Endothelial cell of umbilical vein (primary cell): ENCODE results near the gene MED15. TPM values are rescaled to one million over a fixed set of nuclear protein-coding genes. Genes with fewer than 3 reads are reported as not detected.

Experiments
- BruUV-seq: library from RNA; stranded (reverse); fragments of 400-500 nt; replicated peaks from 2 replicates; lab custom pipeline; 2021; lab: Mats Ljungman, UMichigan
- CTCF ChIA-PET: fragments of 300-600, 350-600 bp; sonication (Branson Sonifier 250); formaldehyde crosslinking; loops from one replicate; lab custom pipeline; 2021; ENCODE audit warnings: antibody characterized with exemption, inconsistent platforms; lab: Charles Lee
- POLR2A ChIA-PET: fragments of 300-600, 350-600 bp; sonication (Branson Sonifier 250); formaldehyde crosslinking; loops from one replicate; lab custom pipeline; 2021; ENCODE audit warnings: antibody characterized with exemption, inconsistent platforms; lab: Charles Lee
- DNase-seq: peaks from one replicate; pipeline ENCODE4 v3.0.0-alpha.2; 2011; ENCODE audit warnings: low read depth, low spot score
- FAIRE-seq: peaks from 2 replicates; lab custom pipeline; 2011; peaks lifted over from hg19 to GRCh38; lab: Jason Lieb, UNC
- H2AFZ ChIP-seq: 2 replicates; pipeline ENCODE4 v1.6.0; 2012; ENCODE audit warnings: low read depth, low read length, control low read depth, inconsistent platforms
- H3K27ac ChIP-seq: 2 replicates; pipeline ENCODE4 v1.5.1; 2011; ENCODE audit warnings: low read depth, mild to moderate bottlenecking, control low read depth, low read length, moderate library complexity; ENCODE audit not compliant: insufficient read depth
- H3K27me3 ChIP-seq, 2 experiments: 2 replicates each; pipeline versions ENCODE4 v1.6.0 to v1.6.1; 2011; ENCODE audit warnings: low read length in 2 of 2, mixed read lengths in 1 of 2; ENCODE audit not compliant: control insufficient read depth in 2 of 2, insufficient read depth in 2 of 2
- H3K36me3 ChIP-seq, 2 experiments: 2 replicates in 1 of 2; 3 replicates in 1 of 2; pipeline ENCODE4 v1.5.1; 2011; ENCODE audit warnings: low read length in 2 of 2, mild to moderate bottlenecking in 1 of 2, moderate library complexity in 1 of 2; ENCODE audit not compliant: control insufficient read depth in 2 of 2, insufficient read depth in 2 of 2; ENCODE audit errors: extremely low read depth in 1 of 2
- H3K4me1 ChIP-seq: 3 replicates; pipeline ENCODE4 v1.5.1; 2011; ENCODE audit warnings: mild to moderate bottlenecking, low read length; ENCODE audit not compliant: control insufficient read depth, insufficient read depth; ENCODE audit errors: extremely low read depth
- H3K4me2 ChIP-seq: 2 replicates; pipeline ENCODE4 v1.6.1; 2011; ENCODE audit warnings: low read length, control low read depth, mixed read lengths; ENCODE audit not compliant: insufficient read depth
- H3K4me3 ChIP-seq, 3 experiments: fragments of 200-600 bp in 1 of 3; sonication (generic), shearing (Covaris generic) in 1 of 3; replicated peaks in 1 of 3; 2 replicates each; pipeline ENCODE4 v1.5.1; 2011 to 2016; ENCODE audit warnings: control low read depth in 3 of 3, low read length in 3 of 3, mild to moderate bottlenecking in 2 of 3, inconsistent platforms in 1 of 3, low read depth in 1 of 3, moderate library complexity in 1 of 3; ENCODE audit not compliant: insufficient read depth in 1 of 3
- H3K79me2 ChIP-seq: 2 replicates; pipeline ENCODE4 v1.6.0; 2012; ENCODE audit warnings: low read length, inconsistent platforms; ENCODE audit not compliant: control insufficient read depth, insufficient read depth
- H3K9ac ChIP-seq: replicated peaks from 2 replicates; pipeline ENCODE3; 2011; ENCODE audit warnings: low read length, control low read depth; ENCODE audit not compliant: insufficient read depth; ENCODE audit errors: extremely low read depth
- H3K9me1 ChIP-seq: replicated peaks from 3 replicates; pipeline ENCODE4 v1.6.0; 2011; ENCODE audit warnings: mild to moderate bottlenecking, low read length; ENCODE audit not compliant: control insufficient read depth, insufficient read depth; ENCODE audit errors: extremely low read depth
- H3K9me3 ChIP-seq: replicated peaks from 2 replicates; pipeline ENCODE4 v1.5.1; 2012; ENCODE audit warnings: low read length, inconsistent platforms; ENCODE audit not compliant: control insufficient read depth, insufficient read depth
- H4K20me1 ChIP-seq: replicated peaks from 2 replicates; pipeline ENCODE3; 2011; ENCODE audit warnings: mild to moderate bottlenecking, low read length; ENCODE audit not compliant: control insufficient read depth, insufficient read depth; ENCODE audit errors: extremely low read depth
- EZH2 ChIP-seq: IDR thresholded peaks from 2 replicates; pipeline ENCODE4 v1.6.1; 2012; ENCODE audit warnings: borderline replicate concordance, low read depth, mild to moderate bottlenecking, moderate library complexity, low read length, inconsistent platforms; ENCODE audit not compliant: severe bottlenecking
- FOS ChIP-seq: IDR thresholded peaks from 2 replicates; pipeline ENCODE4 v1.6.1; 2011; ENCODE audit warnings: mild to moderate bottlenecking, low read length, moderate library complexity, borderline replicate concordance; ENCODE audit not compliant: insufficient read depth
- GATA2 ChIP-seq: IDR thresholded peaks from 2 replicates; pipeline ENCODE4 v1.7.0; 2011; ENCODE audit warnings: low read depth, mild to moderate bottlenecking, moderate library complexity, mixed read lengths, low read length; ENCODE audit not compliant: insufficient read length, insufficient read depth
- JUN ChIP-seq: IDR thresholded peaks from 2 replicates; pipeline ENCODE4 v1.6.1; 2011; ENCODE audit warnings: borderline replicate concordance, low read depth; ENCODE audit not compliant: insufficient read length, insufficient read depth
- MYC ChIP-seq: IDR thresholded peaks from one replicate; pipeline ENCODE4 v1.6.1; 2011; ENCODE audit warnings: mild to moderate bottlenecking, low read depth, low read length
- POLR2A ChIP-seq: IDR thresholded peaks from 2 replicates; pipeline ENCODE4 v1.6.1; 2012; ENCODE audit warnings: low read depth, mild to moderate bottlenecking, control low read depth, low read length
- POLR2AphosphoS5 ChIP-seq: IDR thresholded peaks from 2 replicates; pipeline ENCODE4 v1.6.1; 2012; ENCODE audit warnings: low read depth, mild to moderate bottlenecking, control low read depth, low read length, moderate library complexity; ENCODE audit not compliant: insufficient read depth
- dilution Hi-C: fragments of 300-500 bp; cut with MboI; formaldehyde crosslinking; loops from one replicate; pipeline ENCODE4 v1.15.0; 2019; ENCODE audit warnings: low sequenced_read_pairs; ENCODE audit not compliant: extremely low pct_ligation_motif_present
- intact Hi-C: fragments of 100-400 bp; cut with micrococcal nuclease; formaldehyde crosslinking; loops from one replicate; pipeline ENCODE4 v1.10.0; 2022
- polyA plus RNA-seq, 4 experiments: library from polyadenylated mRNA; depleted of rRNA in 3 of 4; stranded (reverse) in 3 of 4; unstranded in 1 of 4; fragments of >200 nt; gene quantifications; 2 replicates each; pipeline versions ENCODE4 v1.2.1 to v1.2.3, GENCODE V29; 2011 to 2012; ENCODE audit warnings: missing spikeins in 1 of 4
- total RNA-seq: library from RNA; stranded (reverse); gene quantifications from 2 replicates; pipeline ENCODE4 v1.2.3, GENCODE V29; 2021
- TF ChIP-seq, protein P1 (sequence below), 2 donors: IDR thresholded peaks; 1 replicate in 1 of 2; 2 replicates in 1 of 2; pipeline ENCODE4 v1.5.1; 2011; ENCODE audit warnings: low read length in 2 of 2, mild to moderate bottlenecking in 2 of 2, moderate library complexity in 2 of 2, control low read depth in 1 of 2, inconsistent platforms in 1 of 2, low read depth in 1 of 2; ENCODE audit not compliant: insufficient read depth in 1 of 2; ENCODE audit errors: extremely low read depth in 1 of 2
- TF ChIP-seq, protein P2 (sequence below): IDR thresholded peaks from 2 replicates; pipeline ENCODE4 v1.6.1; 2011; ENCODE audit not compliant: insufficient read depth, insufficient read length

The MED15 gene
- total and polyA plus RNA-seq, 2 donors (not counting 3 experiments of a cell fraction or from before 2014, with no cell fraction given) = 68.1 to 138 TPM

DNA sequence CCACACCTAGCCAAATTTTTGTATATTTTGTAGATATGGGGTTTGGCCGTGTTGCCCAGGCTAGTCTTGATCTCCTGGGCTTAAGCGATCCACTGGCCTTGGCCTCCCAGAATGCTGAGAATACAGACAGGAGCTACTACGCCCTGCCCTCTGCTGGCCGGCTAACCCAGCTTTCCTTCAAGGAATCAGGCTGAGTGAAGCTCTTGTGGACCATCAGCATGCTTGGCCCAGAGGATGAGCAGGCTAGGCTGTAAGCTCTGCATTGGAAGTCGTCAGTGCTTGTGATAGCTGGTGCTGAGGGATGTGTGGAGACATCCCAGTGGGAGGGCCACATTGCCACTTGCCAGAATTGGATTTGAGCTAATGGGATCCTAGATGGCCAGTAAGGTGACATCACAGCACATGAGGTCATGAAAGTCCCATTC, 60.6 kb downstream of the MED15 start:
- H3K27ac ChIP-seq = no peak overlapping the region
- no peak overlapping the region for H3K9ac ChIP-seq
- TF ChIP-seq, protein P1, sequence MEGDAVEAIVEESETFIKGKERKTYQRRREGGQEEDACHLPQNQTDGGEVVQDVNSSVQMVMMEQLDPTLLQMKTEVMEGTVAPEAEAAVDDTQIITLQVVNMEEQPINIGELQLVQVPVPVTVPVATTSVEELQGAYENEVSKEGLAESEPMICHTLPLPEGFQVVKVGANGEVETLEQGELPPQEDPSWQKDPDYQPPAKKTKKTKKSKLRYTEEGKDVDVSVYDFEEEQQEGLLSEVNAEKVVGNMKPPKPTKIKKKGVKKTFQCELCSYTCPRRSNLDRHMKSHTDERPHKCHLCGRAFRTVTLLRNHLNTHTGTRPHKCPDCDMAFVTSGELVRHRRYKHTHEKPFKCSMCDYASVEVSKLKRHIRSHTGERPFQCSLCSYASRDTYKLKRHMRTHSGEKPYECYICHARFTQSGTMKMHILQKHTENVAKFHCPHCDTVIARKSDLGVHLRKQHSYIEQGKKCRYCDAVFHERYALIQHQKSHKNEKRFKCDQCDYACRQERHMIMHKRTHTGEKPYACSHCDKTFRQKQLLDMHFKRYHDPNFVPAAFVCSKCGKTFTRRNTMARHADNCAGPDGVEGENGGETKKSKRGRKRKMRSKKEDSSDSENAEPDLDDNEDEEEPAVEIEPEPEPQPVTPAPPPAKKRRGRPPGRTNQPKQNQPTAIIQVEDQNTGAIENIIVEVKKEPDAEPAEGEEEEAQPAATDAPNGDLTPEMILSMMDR (IDR thresholded peaks at IDR 0.05; ENCODE audit: extremely low read depth in 1 of 2, insufficient read depth in 1 of 2, low read depth in 1 of 2, low read length in 2 of 2) = peak in 1 of 2 donors; percentile 37
- TF ChIP-seq POLR2AphosphoS5 (no peak), GATA2 (no peak), MYC (no peak), FOS (no peak), JUN (no peak), EZH2 (no peak), POLR2A (no peak)
- TF ChIP-seq, protein P2, sequence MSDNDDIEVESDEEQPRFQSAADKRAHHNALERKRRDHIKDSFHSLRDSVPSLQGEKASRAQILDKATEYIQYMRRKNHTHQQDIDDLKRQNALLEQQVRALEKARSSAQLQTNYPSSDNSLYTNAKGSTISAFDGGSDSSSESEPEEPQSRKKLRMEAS = no peak
- H3K9me1 ChIP-seq = no peaks in the 10 kb centered on the region
- no peaks in the 10 kb centered on the region for H3K4me1 ChIP-seq
- intact Hi-C loops (no loop called here), dilution Hi-C loops (no loop called here)
- FAIRE-seq (no peak), DNase-seq (no peak)
- BruUV-seq = no TSS peak
- H3K36me3 ChIP-seq = peaks cover 29 to 67% of the 10 kb centered on the region in 2 experiments
- H3K4me2 ChIP-seq = no peak overlapping the region
- H3K27me3 ChIP-seq = no peaks in the 10 kb centered on the region
- ChIA-PET POLR2A (no interaction called here), CTCF (interaction anchor here (0.6 to 2.4 kb wide), 15 partner anchors 9 to 217 kb away, joined by 3 to 15 read pairs (median 3); partner anchors contain the start of genes KLHL22 and MED15)
- H4K20me1 ChIP-seq = no peaks in the 10 kb centered on the region
- no peaks in the 10 kb centered on the region for H3K9me3 ChIP-seq
- H3K79me2 ChIP-seq = peaks cover 12% of the 10 kb centered on the region
- H3K4me3 ChIP-seq = no peak overlapping the region
- no peak overlapping the region for H2AFZ ChIP-seq
